SH-SY5Y (cell line): ENCODE data around the gene MRPL50.

Source experiments
- GATA2 ChIP-seq: IDR thresholded peaks from 2 replicates; pipeline ENCODE4 v1.6.1; 2011; ENCODE audit warnings: mild to moderate bottlenecking, low read depth, low read length
- GATA3 ChIP-seq: IDR thresholded peaks from 2 replicates; pipeline ENCODE4 v1.6.1; 2011; ENCODE audit warnings: low read depth, mild to moderate bottlenecking, low read length, moderate library complexity

MRPL50 gene

DNA sequence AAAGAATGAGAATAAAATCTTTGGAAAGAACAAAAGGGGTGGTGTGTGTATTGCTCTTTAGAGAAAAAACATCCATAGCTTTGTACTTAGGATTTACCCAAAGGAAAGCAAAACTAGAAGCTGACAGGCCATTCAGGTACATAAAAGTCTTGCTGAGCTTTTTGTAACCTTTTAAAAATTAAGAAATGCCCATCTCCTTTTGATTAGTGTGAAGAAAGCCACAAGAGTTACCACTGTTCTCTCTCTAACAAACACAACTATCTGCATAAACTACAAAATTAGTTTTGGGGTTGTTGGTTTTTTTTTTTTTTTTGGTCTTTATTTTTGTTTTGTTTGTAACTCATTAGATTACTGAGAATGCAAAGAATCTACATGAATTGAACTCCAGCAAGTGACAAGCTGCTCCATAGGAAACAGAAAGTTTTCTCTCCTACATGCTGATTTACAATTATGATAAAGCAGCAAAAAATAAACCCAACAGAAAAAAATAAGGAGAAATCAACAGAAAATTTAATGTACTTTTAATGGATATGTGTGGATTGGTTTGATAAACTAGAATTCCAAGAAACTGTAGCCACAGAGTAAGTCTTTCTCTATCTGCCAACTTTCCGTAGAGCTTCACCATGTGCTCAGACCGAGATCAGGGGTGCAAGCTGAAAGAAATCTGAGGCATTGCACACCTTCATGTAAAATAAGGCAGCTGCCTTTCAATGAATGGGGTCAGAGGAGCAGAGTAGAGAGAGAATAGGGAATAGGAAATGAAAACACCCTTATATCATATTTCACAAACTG lies 25.9 kb downstream of the MRPL50 start:
- no peak for TF ChIP-seq GATA2
- no peak for TF ChIP-seq GATA3

- TF ChIP-seq GATA3, result no peak
- no peak for TF ChIP-seq GATA2
Measured at GRCh38 chr9:101371813-101372212, 26.6 kb downstream of the MRPL50 start.

DNA sequence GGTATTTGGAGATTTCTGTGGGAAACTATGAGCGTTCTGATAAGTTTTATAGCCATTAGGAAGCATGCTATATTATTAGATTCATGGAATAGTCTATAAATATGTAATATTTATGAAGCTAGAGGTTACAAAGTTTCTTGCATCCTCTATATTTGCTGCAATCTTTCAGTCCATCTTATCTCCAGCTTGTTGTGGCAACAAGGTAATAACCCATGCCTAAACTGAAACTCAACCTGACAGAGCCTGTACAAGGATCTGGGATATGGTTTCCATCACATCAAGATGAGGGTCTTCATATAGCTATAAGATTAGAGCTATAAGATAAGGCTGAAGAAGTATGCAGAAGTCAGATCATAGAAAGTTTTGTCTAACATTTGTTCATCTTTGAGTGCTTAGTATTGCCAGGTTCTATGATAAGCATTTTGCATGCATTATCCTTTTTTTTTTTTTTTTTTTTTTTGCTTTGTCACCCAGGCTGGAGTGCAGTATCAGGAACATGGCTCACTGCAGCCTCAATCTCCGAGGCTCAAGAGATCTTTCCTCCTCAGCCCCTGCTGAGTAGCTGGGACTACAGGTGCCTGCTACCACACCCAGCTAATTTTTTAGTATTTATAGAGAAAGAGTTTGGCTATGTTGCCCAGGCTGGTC lies 28.4 kb downstream of the MRPL50 start:
- no peak for TF ChIP-seq GATA2
- no peak for TF ChIP-seq GATA3

- TF ChIP-seq GATA2, result no peak
- no peak for TF ChIP-seq GATA3
Measured at GRCh38 chr9:101369286-101369685, 29.1 kb downstream of the MRPL50 start.

- TF ChIP-seq GATA3 (no peak), GATA2 (no peak)
Measured at GRCh38 chr9:101367323-101367722, 31.1 kb downstream of the MRPL50 start.

GRCh38 chr9:101366038-101366756 lies 32.2 kb downstream of the MRPL50 start:
- no peak for TF ChIP-seq GATA2
- TF ChIP-seq GATA3, result no peak

DNA sequence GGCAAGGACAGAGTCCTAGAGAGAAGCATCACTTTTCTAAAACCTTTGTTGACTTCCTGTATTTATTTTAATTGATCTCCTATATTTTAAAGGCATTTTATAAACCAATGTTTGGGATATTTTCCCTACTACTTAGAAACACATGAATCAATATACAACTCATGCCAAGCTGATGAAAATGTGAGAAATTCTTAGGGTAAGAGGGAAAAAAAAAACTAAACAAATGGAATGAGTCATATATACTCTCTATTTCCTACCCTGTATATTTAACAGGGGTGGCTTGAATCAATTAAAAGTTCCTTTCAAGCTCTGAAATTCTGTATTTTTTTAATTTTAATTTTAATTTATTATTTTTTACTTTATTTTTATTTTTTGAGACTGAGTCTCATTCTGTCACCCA lies 33.2 kb downstream of the MRPL50 start:
- TF ChIP-seq GATA3, result no peak
- TF ChIP-seq GATA2, result no peak

DNA sequence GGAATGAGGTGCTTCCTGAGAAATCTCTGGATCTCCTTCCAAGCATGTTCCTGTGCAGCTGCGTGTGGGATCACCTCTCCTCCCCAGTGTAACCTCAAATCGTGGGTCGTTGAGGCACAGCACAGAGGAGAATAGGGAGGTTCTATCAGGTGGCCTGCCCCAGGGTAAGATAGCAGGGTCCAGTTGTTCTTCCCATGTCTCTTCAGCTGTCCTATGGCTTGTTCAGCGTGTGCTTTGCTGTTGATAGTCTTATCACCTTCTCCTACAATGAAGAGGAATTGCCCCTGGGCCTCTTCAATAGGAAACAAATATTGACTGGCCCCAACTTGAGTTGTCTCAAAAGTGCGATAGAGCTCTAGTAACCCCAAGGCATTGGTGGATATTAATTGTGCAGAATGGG lies 36.0 kb downstream of the MRPL50 start:
- TF ChIP-seq GATA2 (no peak), GATA3 (no peak)

GRCh38 chr9:101360647-101361046 lies 37.8 kb downstream of the MRPL50 start:
- TF ChIP-seq GATA3, result no peak
- no peak for TF ChIP-seq GATA2

DNA sequence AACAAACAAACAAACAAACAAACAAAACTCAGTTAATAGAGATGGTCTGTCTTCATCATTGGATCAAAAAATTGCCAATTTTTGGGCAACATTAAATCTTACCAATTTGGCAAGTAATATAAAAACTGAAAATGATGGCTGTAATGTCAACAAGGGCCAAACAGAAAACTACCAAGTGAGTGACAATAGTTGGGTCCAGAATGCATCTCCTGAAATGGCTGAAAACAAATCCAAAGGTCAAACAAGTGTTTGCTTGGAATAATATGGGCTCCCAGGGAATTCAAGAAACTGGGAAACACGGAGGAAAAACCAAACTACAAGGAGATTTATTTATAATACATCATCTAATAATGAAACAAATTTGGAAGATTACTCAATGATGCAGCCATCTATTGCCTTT lies 38.7 kb downstream of the MRPL50 start:
- TF ChIP-seq GATA2 (no peak), GATA3 (no peak)

GRCh38 chr9:101356619-101357018 lies 41.8 kb downstream of the MRPL50 start:
- TF ChIP-seq GATA3, result no peak
- no peak for TF ChIP-seq GATA2

- TF ChIP-seq GATA2 (no peak), GATA3 (no peak)
Measured at GRCh38 chr9:101354765-101355708, 43.4 kb downstream of the MRPL50 start.

DNA sequence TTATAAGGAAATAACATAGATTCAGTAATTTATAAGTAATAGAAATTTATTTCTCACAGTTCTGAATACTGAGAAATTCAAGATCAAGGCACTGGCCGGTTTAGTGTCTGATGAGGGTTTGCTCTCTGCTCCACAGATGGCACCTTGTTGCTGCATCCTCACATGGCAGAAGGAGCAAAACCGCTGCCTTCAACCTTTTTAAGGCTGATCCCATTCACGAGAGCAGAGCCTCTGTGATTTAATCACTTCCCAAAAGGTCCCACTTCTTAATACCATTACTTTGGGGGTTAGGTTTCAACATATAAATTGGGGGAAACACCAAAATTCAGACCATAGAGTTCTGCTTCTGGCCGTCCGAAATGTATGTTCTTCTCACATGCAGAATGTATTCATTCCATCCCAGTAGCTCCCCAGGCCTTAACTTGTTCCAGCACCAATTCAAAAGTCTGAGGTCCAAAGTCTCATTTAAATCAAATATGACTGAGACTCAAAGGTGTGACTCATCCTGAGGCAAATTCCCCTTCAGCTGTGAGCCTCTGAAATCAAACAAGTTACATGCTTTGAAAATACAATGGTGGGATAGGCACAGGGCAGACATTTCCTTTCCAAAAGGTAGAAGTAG lies 44.2 kb downstream of the MRPL50 start:
- TF ChIP-seq GATA2 (no peak), GATA3 (no peak)

- TF ChIP-seq GATA2, result no peak
- no peak for TF ChIP-seq GATA3
Measured at GRCh38 chr9:101353683-101354082, 44.7 kb downstream of the MRPL50 start.
